Ectodermal cell (in vitro differentiated cells): ENCODE measurements around the gene L3MBTL3.

Source experiments
- H3K27ac ChIP-seq: 2 replicates; pipeline ENCODE4 v1.7.0; 2013; ENCODE audit warnings: mild to moderate bottlenecking, low read depth, low read length; ENCODE audit not compliant: insufficient read depth, poor library complexity, severe bottlenecking
- H3K27me3 ChIP-seq: 2 replicates; pipeline ENCODE4 v1.7.0; 2013; ENCODE audit warnings: mild to moderate bottlenecking, low read length; ENCODE audit not compliant: insufficient read depth, control insufficient read depth, poor library complexity, severe bottlenecking
- H3K36me3 ChIP-seq: one replicate; pipeline ENCODE4 v1.7.0; 2013; ENCODE audit warnings: low read length; ENCODE audit not compliant: control insufficient read depth, insufficient read depth
- H3K4me1 ChIP-seq: one replicate; pipeline ENCODE4 v1.7.0; 2013; ENCODE audit warnings: low read length; ENCODE audit not compliant: control insufficient read depth, insufficient read depth
- H3K4me3 ChIP-seq: 2 replicates; pipeline ENCODE4 v1.7.0; 2013; ENCODE audit warnings: low read depth, low read length, control low read depth; ENCODE audit not compliant: insufficient read depth
- H3K9me3 ChIP-seq: 2 replicates; pipeline ENCODE4 v1.7.0; 2013; ENCODE audit warnings: mild to moderate bottlenecking, low read length, moderate library complexity; ENCODE audit not compliant: control insufficient read depth
- WGBS, 2 experiments: methylation state at CpG; one replicate each; pipeline ENCODE4 v1.1.7; 2013; ENCODE audit warnings: missing lambda C conversion rate in 2 of 2; 5-methylcytosine and 5-hydroxymethylcytosine counted together

Gene L3MBTL3

GRCh38 chr6:130070326-130070725, 51.9 kb downstream of the L3MBTL3 start:
- no peak overlapping the region for H3K27ac ChIP-seq
- H3K4me1 ChIP-seq: peaks cover 5% of the 10 kb centered on the region
- no peaks in the 10 kb centered on the region for H3K9me3 ChIP-seq
- 89 to 94% methylated on average over 2 of the region's 2 CpGs for WGBS, 2 experiments
- no peak overlapping the region for H3K4me3 ChIP-seq
- H3K27me3 ChIP-seq: no peaks in the 10 kb centered on the region
- no peaks in the 10 kb centered on the region for H3K36me3 ChIP-seq

GRCh38 chr6:130070792-130071191, 52.4 kb downstream of the L3MBTL3 start:
- H3K36me3 ChIP-seq: no peaks in the 10 kb centered on the region
- no peak overlapping the region for H3K4me3 ChIP-seq
- no peak overlapping the region for H3K27ac ChIP-seq
- 88 to 93% methylated on average over 6 of the region's 6 CpGs for WGBS, 2 experiments
- no peaks in the 10 kb centered on the region for H3K27me3 ChIP-seq
- H3K4me1 ChIP-seq: peaks cover 8% of the 10 kb centered on the region
- no peaks in the 10 kb centered on the region for H3K9me3 ChIP-seq

DNA sequence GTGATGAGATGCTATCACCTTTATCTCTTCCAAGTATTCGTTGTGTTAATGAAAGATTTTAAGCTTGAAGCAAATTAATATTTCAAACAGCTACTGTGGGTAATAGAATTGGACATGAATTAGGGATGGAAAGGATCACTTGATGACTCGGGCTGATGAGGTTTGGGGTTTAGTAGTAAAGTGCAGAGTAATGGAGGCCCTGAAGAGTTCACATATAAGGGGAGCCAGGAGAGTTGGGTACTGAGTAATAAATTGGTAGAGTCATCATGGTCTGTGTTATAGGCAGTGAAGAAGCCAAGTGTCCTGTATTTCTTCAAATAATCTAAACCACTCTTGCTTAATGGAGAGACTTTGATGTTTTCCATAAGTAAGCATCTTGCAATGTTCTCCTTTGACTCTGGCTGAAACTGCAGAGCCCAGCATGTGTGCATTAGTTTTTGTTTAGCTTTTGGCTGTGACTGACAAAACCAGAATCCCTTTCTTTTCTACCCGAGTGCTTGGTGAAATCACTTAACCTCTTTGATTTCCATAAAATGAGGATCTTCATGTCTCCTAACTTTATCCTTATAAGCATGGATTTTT, 57.6 kb downstream of the L3MBTL3 start:
- peaks cover 6% of the 10 kb centered on the region for H3K4me1 ChIP-seq
- H3K9me3 ChIP-seq: no peaks in the 10 kb centered on the region
- no peak overlapping the region for H3K27ac ChIP-seq
- H3K4me3 ChIP-seq: no peak overlapping the region
- H3K36me3 ChIP-seq: no peaks in the 10 kb centered on the region
- 64 to 70% methylated on average over 3 of the region's 3 CpGs for WGBS, 2 experiments
- no peaks in the 10 kb centered on the region for H3K27me3 ChIP-seq

- H3K4me3 ChIP-seq: no peak overlapping the region
- H3K36me3 ChIP-seq: no peaks in the 10 kb centered on the region
- 88% methylated on average over 1 of the region's 2 CpGs; no CpG with 5 or more reads in 1 of the 2 experiments for WGBS, 2 experiments
- H3K4me1 ChIP-seq: peaks cover 6% of the 10 kb centered on the region
- no peaks in the 10 kb centered on the region for H3K9me3 ChIP-seq
- H3K27ac ChIP-seq: no peak overlapping the region
- H3K27me3 ChIP-seq: no peaks in the 10 kb centered on the region
Measured at GRCh38 chr6:130076512-130076911, 58.1 kb downstream of the L3MBTL3 start.

DNA sequence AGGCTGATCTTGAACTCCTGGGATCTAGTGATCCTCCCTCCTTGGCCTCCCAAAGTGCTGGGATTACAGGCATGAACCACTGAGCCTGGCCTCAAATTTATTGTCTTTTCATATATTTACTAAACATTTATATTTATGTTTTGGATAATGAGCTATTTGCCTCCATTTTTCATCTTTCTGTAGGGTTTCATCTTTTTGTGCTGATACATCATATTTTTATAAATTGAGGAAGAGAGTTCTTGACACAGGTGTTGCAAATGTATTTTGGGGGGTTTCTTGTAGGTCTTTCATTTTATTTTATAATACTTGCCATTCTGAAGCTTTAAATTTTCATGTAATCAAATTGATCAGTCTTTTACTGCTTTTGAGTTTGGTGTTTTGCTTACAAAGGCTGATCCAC, 72.4 kb downstream of the L3MBTL3 start:
- H3K9me3 ChIP-seq: no peaks in the 10 kb centered on the region
- no peak overlapping the region for H3K4me3 ChIP-seq
- H3K36me3 ChIP-seq: no peaks in the 10 kb centered on the region
- H3K27ac ChIP-seq: no peak overlapping the region
- no peaks in the 10 kb centered on the region for H3K4me1 ChIP-seq
- no peaks in the 10 kb centered on the region for H3K27me3 ChIP-seq

GRCh38 chr6:130093546-130093945, 75.2 kb downstream of the L3MBTL3 start:
- Histone ChIP-seq H3K27ac (no peak overlapping the region), H3K4me1 (peaks cover 4% of the 10 kb centered on the region), H3K27me3 (no peaks in the 10 kb centered on the region), H3K36me3 (no peaks in the 10 kb centered on the region), H3K9me3 (no peaks in the 10 kb centered on the region), H3K4me3 (no peak overlapping the region)
- WGBS, 2 experiments: 88 to 89% methylated on average over 1 of the region's 1 CpG

- H3K27ac ChIP-seq: no peak overlapping the region
- 96 to 100% methylated on average over 4 of the region's 4 CpGs for WGBS, 2 experiments
- no peaks in the 10 kb centered on the region for H3K9me3 ChIP-seq
- no peaks in the 10 kb centered on the region for H3K27me3 ChIP-seq
- H3K4me3 ChIP-seq: no peak overlapping the region
- peaks cover 4% of the 10 kb centered on the region for H3K4me1 ChIP-seq
- H3K36me3 ChIP-seq: peaks cover 3% of the 10 kb centered on the region
Measured at GRCh38 chr6:130098317-130098716, 79.9 kb downstream of the L3MBTL3 start.

- H3K4me1 ChIP-seq: peaks cover 4% of the 10 kb centered on the region
- H3K9me3 ChIP-seq: no peaks in the 10 kb centered on the region
- peaks cover 3% of the 10 kb centered on the region for H3K36me3 ChIP-seq
- H3K27ac ChIP-seq: no peak overlapping the region
- 97 to 100% methylated on average over 3 of the region's 3 CpGs for WGBS, 2 experiments
- no peaks in the 10 kb centered on the region for H3K27me3 ChIP-seq
- H3K4me3 ChIP-seq: no peak overlapping the region
Measured at GRCh38 chr6:130099119-130099518, 80.7 kb downstream of the L3MBTL3 start.

DNA sequence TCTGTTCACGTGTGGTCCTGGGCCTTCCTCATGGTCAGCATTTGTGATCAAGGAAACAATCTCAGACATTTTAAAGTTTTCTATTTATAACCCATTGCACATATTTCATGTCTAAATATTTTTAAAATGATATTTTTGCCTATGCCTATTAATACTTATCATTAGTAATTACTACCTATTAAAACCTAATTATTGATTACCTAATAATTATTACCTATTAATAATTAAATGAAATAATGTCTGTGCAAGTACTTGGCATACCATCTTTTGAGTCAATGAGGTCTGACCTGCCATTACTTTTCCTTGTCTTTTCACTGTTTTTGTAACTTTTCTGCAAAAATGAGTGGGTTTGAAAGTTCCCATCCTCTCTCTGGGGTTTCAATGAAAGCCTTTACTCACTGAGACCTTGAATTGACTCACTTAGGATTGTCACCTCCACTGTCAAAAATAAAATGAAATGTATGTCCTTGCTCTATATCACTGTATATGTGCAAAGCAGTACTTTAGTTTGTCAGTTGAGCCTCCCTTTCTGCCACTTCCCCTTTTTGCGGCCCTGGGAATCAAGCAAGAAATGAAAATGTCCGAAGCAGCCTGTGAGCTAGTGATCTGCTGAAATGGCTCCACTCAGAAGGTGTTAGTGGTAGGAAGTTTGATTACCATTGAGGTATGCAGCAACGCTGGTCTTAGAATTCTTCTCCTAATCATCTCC, 87.8 kb downstream of the L3MBTL3 start:
- peaks cover 3% of the 10 kb centered on the region for H3K36me3 ChIP-seq
- no peaks in the 10 kb centered on the region for H3K4me1 ChIP-seq
- no peak overlapping the region for H3K4me3 ChIP-seq
- no peaks in the 10 kb centered on the region for H3K9me3 ChIP-seq
- H3K27ac ChIP-seq: no peak overlapping the region
- WGBS, 2 experiments: 90 to 91% methylated on average over 3 to 4 of the region's 4 CpGs
- no peaks in the 10 kb centered on the region for H3K27me3 ChIP-seq

- Histone ChIP-seq H3K27ac (no peak overlapping the region), H3K27me3 (no peaks in the 10 kb centered on the region), H3K4me3 (no peak overlapping the region), H3K4me1 (no peaks in the 10 kb centered on the region), H3K9me3 (no peaks in the 10 kb centered on the region), H3K36me3 (no peaks in the 10 kb centered on the region)
- 100% methylated on average over 1 of the region's 1 CpG; no CpG with 5 or more reads in 1 of the 2 experiments for WGBS, 2 experiments
Measured at GRCh38 chr6:130107710-130108109, 89.3 kb downstream of the L3MBTL3 start.
